HEK293 (cell line): ENCODE measurements around the gene HK3.

Experiments used
- CTCF ChIA-PET: fragments of 350-600 bp; formaldehyde crosslinking; extraction: SDS; loops from one replicate; lab custom pipeline; 2021; ENCODE audit warnings: antibody characterized with exemption; lab: Yijun Ruan, JAX
- POLR2A ChIA-PET: fragments of 300-600 bp; formaldehyde crosslinking; extraction: SDS; loops from one replicate; lab custom pipeline; 2020; ENCODE audit warnings: antibody characterized with exemption, inconsistent platforms; lab: Yijun Ruan, JAX
- H3K27ac ChIP-seq: fragments of 200-500 bp; sonication (Bioruptor generic); 2 replicates; pipeline ENCODE4 v1.5.1; 2014; ENCODE audit warnings: low read depth, low read length, control low read depth, inconsistent platforms; ENCODE audit errors: extremely low read depth
- H3K36me3 ChIP-seq, 2 experiments: fragments of 200-500 bp in 1 of 2; sonication (Bioruptor generic) in 1 of 2; 1 replicate in 1 of 2; 2 replicates in 1 of 2; pipeline ENCODE4 v1.5.1; 2014 to 2017; ENCODE audit warnings: inconsistent platforms in 2 of 2, low read length in 2 of 2; ENCODE audit not compliant: control insufficient read depth in 2 of 2, insufficient read depth in 1 of 2
- H3K4me1 ChIP-seq: fragments of 200-500 bp; sonication (Bioruptor generic); 2 replicates; pipeline ENCODE4 v1.5.1; 2014; ENCODE audit warnings: mild to moderate bottlenecking, low read length, inconsistent platforms; ENCODE audit not compliant: control insufficient read depth, insufficient read depth
- H3K4me3 ChIP-seq: 2 replicates; pipeline ENCODE4 v1.5.1; 2011; ENCODE audit warnings: low read depth, mild to moderate bottlenecking, control low read depth, low read length, moderate library complexity
- H3K9me3 ChIP-seq: fragments of 200-500 bp; sonication (Bioruptor generic); 2 replicates; pipeline ENCODE4 v1.5.1; 2014; ENCODE audit warnings: low read depth, low read length, inconsistent platforms; ENCODE audit not compliant: control insufficient read depth, insufficient read depth
- FEZF1 ChIP-seq: fragments of 450-650 bp; formaldehyde crosslinking; IDR thresholded peaks from 2 replicates; pipeline ENCODE4 v1.5.1; 2016; ENCODE audit warnings: missing biosample characterization, missing genetic modification characterization
- IKZF3 ChIP-seq: fragments of 450-650 bp; IDR thresholded peaks from 2 replicates; pipeline ENCODE4 v1.5.0; 2018; ENCODE audit warnings: missing biosample characterization, mild to moderate bottlenecking, missing genetic modification characterization, moderate library complexity
- MZF1 ChIP-seq: fragments of 450-650 bp; formaldehyde crosslinking; IDR thresholded peaks from 2 replicates; pipeline ENCODE4 v1.5.1; 2017; ENCODE audit warnings: missing biosample characterization, missing genetic modification characterization, borderline replicate concordance
- OSR2 ChIP-seq: fragments of 450-650 bp; formaldehyde crosslinking; IDR thresholded peaks from 2 replicates; pipeline ENCODE4 v1.5.1; 2016; ENCODE audit warnings: missing biosample characterization, missing genetic modification characterization
- SCRT1 ChIP-seq: fragments of 450-650 bp; formaldehyde crosslinking; IDR thresholded peaks from 2 replicates; pipeline ENCODE4 v1.5.1; 2016; ENCODE audit warnings: missing biosample characterization, missing genetic modification characterization, borderline replicate concordance
- SCRT2 ChIP-seq: fragments of 450-650 bp; formaldehyde crosslinking; IDR thresholded peaks from 2 replicates; pipeline ENCODE4 v1.5.1; 2016; ENCODE audit warnings: missing biosample characterization, missing genetic modification characterization
- ZFP41 ChIP-seq: fragments of 450-650 bp; formaldehyde crosslinking; IDR thresholded peaks from 2 replicates; pipeline ENCODE4 v1.5.1; 2016; ENCODE audit warnings: missing biosample characterization, missing genetic modification characterization, borderline replicate concordance
- ZFP69B ChIP-seq: fragments of 450-650 bp; formaldehyde crosslinking; IDR thresholded peaks from 2 replicates; pipeline ENCODE4 v1.5.1; 2016; ENCODE audit warnings: missing biosample characterization, missing genetic modification characterization
- ZNF10 ChIP-seq: fragments of 450-650 bp; formaldehyde crosslinking; IDR thresholded peaks from 2 replicates; pipeline ENCODE4 v1.5.1; 2017; ENCODE audit warnings: missing biosample characterization, missing genetic modification characterization
- ZNF112 ChIP-seq: fragments of 450-650 bp; formaldehyde crosslinking; IDR thresholded peaks from 2 replicates; pipeline ENCODE4 v1.5.0; 2017; ENCODE audit warnings: missing biosample characterization, missing genetic modification characterization
- ZNF23 ChIP-seq: fragments of 450-650 bp; formaldehyde crosslinking; IDR thresholded peaks from 2 replicates; pipeline ENCODE4 v1.5.1; 2016; ENCODE audit warnings: missing biosample characterization, missing genetic modification characterization, borderline replicate concordance
- ZNF366 ChIP-seq: fragments of 450-650 bp; formaldehyde crosslinking; conservative IDR thresholded peaks from 2 replicates; pipeline ENCODE4 v1.5.1; 2016; ENCODE audit warnings: missing biosample characterization, missing genetic modification characterization
- ZNF423 ChIP-seq: fragments of 450-650 bp; formaldehyde crosslinking; IDR thresholded peaks from 2 replicates; pipeline ENCODE4 v1.5.1; 2016; ENCODE audit warnings: missing biosample characterization, missing genetic modification characterization
- ZNF521 ChIP-seq: fragments of 450-650 bp; formaldehyde crosslinking; IDR thresholded peaks from 2 replicates; pipeline ENCODE4 v1.5.1; 2017; ENCODE audit warnings: missing biosample characterization, mild to moderate bottlenecking, missing genetic modification characterization
- ZNF544 ChIP-seq: fragments of 450-650 bp; formaldehyde crosslinking; IDR thresholded peaks from 2 replicates; pipeline ENCODE4 v1.5.0; 2017; ENCODE audit warnings: missing biosample characterization, missing genetic modification characterization
- ZNF596 ChIP-seq: fragments of 450-650 bp; IDR thresholded peaks from 2 replicates; pipeline ENCODE4 v1.5.0; 2018; ENCODE audit warnings: missing biosample characterization, mild to moderate bottlenecking, missing genetic modification characterization, moderate library complexity
- ZNF626 ChIP-seq: fragments of 450-650 bp; sonication (Bioruptor Pico); formaldehyde crosslinking; IDR thresholded peaks from 2 replicates; pipeline ENCODE4 v1.5.1; 2018; ENCODE audit warnings: missing biosample characterization, missing genetic modification characterization, inconsistent platforms
- ZNF664 ChIP-seq: fragments of 450-650 bp; formaldehyde crosslinking; IDR thresholded peaks from 2 replicates; pipeline ENCODE4 v1.5.1; 2016; ENCODE audit warnings: missing biosample characterization, missing genetic modification characterization
- ZNF837 ChIP-seq: fragments of 450-650 bp; formaldehyde crosslinking; IDR thresholded peaks from 2 replicates; pipeline ENCODE4 v1.5.1; 2016; ENCODE audit warnings: missing biosample characterization, missing genetic modification characterization
- TF ChIP-seq, protein P1 (sequence below): fragments of 450-650 bp; formaldehyde crosslinking; IDR thresholded peaks from 2 replicates; pipeline ENCODE4 v1.5.1; 2016; ENCODE audit warnings: missing biosample characterization, missing genetic modification characterization
- TF ChIP-seq, protein P2 (sequence below): fragments of 450-650 bp; formaldehyde crosslinking; IDR thresholded peaks from 2 replicates; pipeline ENCODE4 v1.5.1; 2016; ENCODE audit warnings: missing biosample characterization, missing genetic modification characterization
- TF ChIP-seq, protein P3 (sequence below): fragments of 450-650 bp; formaldehyde crosslinking; IDR thresholded peaks from 2 replicates; pipeline ENCODE4 v1.5.1; 2016; ENCODE audit warnings: missing biosample characterization, missing genetic modification characterization
- TF ChIP-seq, protein P4 (sequence below): fragments of 450-650 bp; formaldehyde crosslinking; IDR thresholded peaks from 2 replicates; pipeline ENCODE4 v1.5.1; 2017; ENCODE audit warnings: missing biosample characterization, missing genetic modification characterization
- TF ChIP-seq, protein P5 (sequence below): fragments of 450-650 bp; formaldehyde crosslinking; IDR thresholded peaks from 2 replicates; pipeline ENCODE4 v1.5.1; 2016; ENCODE audit warnings: missing biosample characterization, missing genetic modification characterization, borderline replicate concordance

The HK3 gene

DNA sequence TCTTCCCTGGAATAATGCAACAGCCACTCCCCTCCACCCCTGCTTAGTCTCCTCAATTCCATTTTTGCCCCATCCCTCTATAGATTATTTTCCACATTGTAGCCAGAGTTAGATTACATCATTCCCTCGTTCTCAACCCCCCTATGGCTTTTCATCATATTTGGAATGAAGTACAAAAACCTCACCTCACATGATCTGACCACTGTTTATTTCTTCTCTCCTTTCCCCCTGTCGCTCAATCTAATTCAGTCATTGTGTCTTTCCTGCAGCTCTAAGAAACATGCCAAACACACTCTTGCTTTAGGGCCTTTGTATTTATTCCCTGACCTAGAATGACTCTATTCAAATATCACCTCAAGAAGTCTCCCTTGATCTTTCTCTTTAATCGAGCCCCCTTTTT lies 22.6 kb upstream of the HK3 start (continued):
- no peak for TF ChIP-seq ZNF837 (tag by site-specific recombination)
- TF ChIP-seq FEZF1, result peak; percentile 59

DNA sequence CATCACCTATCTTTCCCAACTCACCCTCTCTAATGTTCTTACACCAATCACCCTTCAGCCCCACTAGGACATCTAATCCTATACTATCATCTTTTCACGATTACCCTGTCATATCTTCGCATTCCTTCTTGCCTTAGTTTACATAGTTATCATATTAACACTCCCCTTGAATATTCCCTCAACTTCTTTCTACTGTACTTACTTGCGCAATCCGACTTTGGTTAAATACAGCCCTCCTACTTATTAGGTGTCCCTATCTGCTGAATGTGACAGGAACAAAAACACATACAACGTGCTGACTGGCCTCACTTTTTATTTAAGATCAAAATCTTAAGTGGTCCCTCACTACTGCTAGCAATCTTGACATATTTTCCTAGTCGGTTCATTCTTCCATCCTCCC lies 19.5 kb upstream of the HK3 start:
- H3K4me1 ChIP-seq, result peaks cover 27% of the 10 kb centered on the region
- no peaks in the 10 kb centered on the region for H3K9me3 ChIP-seq
- H3K27ac ChIP-seq, result no peak overlapping the region
- H3K36me3 ChIP-seq, result peaks cover 4 to 14% of the 10 kb centered on the region in 2 experiments; a peak in 2 of 3 replicates
- H3K4me3 ChIP-seq, result no peak overlapping the region
- TF ChIP-seq ZNF544 (tag by site-specific recombination) (no peak), OSR2 (tag by site-specific recombination) (no peak), ZNF23 (tag by site-specific recombination) (no peak), ZNF596 (tag by site-specific recombination) (no peak), ZNF521 (no peak), ZNF664 (tag by site-specific recombination) (no peak), IKZF3 (tag by site-specific recombination) (no peak), ZFP41 (tag by site-specific recombination) (no peak), MZF1 (no peak)
- TF ChIP-seq, protein P1, sequence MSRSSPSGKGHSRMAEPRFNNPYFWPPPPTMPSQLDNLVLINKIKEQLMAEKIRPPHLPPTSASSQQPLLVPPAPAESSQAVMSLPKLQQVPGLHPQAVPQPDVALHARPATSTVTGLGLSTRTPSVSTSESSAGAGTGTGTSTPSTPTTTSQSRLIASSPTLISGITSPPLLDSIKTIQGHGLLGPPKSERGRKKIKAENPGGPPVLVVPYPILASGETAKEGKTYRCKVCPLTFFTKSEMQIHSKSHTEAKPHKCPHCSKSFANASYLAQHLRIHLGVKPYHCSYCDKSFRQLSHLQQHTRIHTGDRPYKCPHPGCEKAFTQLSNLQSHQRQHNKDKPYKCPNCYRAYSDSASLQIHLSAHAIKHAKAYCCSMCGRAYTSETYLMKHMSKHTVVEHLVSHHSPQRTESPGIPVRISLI (tag by site-specific recombination), result no peak
- ChIA-PET CTCF (interaction anchor here (0.9 kb wide), 1 partner anchor 258 kb away, joined by 4 read pairs; no protein-coding TSS in a partner anchor), POLR2A (no interaction called here)

DNA sequence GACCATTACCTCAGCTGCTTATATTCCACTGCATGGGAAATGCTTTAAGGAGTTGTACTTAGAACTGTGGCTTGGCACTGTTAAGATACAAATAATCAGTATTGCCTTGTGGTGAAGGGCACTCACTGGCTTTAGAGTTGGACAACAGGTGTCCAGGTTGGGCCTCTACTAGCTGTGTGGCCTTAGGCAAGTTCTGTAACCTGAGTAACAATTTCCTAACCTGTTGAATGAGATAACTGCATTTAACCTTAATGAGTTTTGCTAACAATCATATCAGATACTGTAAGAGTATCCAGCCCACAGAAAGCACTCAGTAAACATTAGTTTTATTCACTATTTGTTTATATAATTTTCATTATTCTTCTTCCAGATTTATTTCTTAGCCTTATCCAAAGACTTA lies 17.2 kb upstream of the HK3 start:
- ChIA-PET POLR2A (interaction anchor here (0.6 kb wide), 1 partner anchor 86 kb away, joined by 4 read pairs; no protein-coding TSS in a partner anchor), CTCF (interaction anchor here (1.4 kb wide), 1 partner anchor 18 kb away, joined by 4 read pairs; no protein-coding TSS in a partner anchor)
- H3K4me3 ChIP-seq, result no peak overlapping the region
- peaks cover 12% of the 10 kb centered on the region for H3K4me1 ChIP-seq
- no peaks in the 10 kb centered on the region for H3K9me3 ChIP-seq
- no peak overlapping the region for H3K27ac ChIP-seq
- H3K36me3 ChIP-seq, result peaks cover 4 to 21% of the 10 kb centered on the region in 2 experiments; a peak in 2 of 3 replicates
- TF ChIP-seq, protein P2, sequence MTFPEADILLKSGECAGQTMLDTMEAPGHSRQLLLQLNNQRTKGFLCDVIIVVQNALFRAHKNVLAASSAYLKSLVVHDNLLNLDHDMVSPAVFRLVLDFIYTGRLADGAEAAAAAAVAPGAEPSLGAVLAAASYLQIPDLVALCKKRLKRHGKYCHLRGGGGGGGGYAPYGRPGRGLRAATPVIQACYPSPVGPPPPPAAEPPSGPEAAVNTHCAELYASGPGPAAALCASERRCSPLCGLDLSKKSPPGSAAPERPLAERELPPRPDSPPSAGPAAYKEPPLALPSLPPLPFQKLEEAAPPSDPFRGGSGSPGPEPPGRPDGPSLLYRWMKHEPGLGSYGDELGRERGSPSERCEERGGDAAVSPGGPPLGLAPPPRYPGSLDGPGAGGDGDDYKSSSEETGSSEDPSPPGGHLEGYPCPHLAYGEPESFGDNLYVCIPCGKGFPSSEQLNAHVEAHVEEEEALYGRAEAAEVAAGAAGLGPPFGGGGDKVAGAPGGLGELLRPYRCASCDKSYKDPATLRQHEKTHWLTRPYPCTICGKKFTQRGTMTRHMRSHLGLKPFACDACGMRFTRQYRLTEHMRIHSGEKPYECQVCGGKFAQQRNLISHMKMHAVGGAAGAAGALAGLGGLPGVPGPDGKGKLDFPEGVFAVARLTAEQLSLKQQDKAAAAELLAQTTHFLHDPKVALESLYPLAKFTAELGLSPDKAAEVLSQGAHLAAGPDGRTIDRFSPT (tag by site-specific recombination), result no peak
- TF ChIP-seq ZNF10 (tag by site-specific recombination), result 0 out of 2 replicates have a peak, but pooled peaks have one; percentile 42
- no peak for TF ChIP-seq ZNF112 (tag by site-specific recombination)
- TF ChIP-seq, protein P3, sequence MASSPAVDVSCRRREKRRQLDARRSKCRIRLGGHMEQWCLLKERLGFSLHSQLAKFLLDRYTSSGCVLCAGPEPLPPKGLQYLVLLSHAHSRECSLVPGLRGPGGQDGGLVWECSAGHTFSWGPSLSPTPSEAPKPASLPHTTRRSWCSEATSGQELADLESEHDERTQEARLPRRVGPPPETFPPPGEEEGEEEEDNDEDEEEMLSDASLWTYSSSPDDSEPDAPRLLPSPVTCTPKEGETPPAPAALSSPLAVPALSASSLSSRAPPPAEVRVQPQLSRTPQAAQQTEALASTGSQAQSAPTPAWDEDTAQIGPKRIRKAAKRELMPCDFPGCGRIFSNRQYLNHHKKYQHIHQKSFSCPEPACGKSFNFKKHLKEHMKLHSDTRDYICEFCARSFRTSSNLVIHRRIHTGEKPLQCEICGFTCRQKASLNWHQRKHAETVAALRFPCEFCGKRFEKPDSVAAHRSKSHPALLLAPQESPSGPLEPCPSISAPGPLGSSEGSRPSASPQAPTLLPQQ (tag by site-specific recombination), result no peak
- TF ChIP-seq SCRT1 (tag by site-specific recombination), result peak; percentile 88
- TF ChIP-seq ZFP69B (tag by site-specific recombination), result no peak
- peak; percentile 94 for TF ChIP-seq SCRT2 (tag by site-specific recombination)
- TF ChIP-seq, protein P4, sequence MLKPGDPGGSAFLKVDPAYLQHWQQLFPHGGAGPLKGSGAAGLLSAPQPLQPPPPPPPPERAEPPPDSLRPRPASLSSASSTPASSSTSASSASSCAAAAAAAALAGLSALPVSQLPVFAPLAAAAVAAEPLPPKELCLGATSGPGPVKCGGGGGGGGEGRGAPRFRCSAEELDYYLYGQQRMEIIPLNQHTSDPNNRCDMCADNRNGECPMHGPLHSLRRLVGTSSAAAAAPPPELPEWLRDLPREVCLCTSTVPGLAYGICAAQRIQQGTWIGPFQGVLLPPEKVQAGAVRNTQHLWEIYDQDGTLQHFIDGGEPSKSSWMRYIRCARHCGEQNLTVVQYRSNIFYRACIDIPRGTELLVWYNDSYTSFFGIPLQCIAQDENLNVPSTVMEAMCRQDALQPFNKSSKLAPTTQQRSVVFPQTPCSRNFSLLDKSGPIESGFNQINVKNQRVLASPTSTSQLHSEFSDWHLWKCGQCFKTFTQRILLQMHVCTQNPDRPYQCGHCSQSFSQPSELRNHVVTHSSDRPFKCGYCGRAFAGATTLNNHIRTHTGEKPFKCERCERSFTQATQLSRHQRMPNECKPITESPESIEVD (tag by site-specific recombination), result peak; percentile 71
- TF ChIP-seq ZNF423 (tag by site-specific recombination), result no peak
- TF ChIP-seq, protein P5, sequence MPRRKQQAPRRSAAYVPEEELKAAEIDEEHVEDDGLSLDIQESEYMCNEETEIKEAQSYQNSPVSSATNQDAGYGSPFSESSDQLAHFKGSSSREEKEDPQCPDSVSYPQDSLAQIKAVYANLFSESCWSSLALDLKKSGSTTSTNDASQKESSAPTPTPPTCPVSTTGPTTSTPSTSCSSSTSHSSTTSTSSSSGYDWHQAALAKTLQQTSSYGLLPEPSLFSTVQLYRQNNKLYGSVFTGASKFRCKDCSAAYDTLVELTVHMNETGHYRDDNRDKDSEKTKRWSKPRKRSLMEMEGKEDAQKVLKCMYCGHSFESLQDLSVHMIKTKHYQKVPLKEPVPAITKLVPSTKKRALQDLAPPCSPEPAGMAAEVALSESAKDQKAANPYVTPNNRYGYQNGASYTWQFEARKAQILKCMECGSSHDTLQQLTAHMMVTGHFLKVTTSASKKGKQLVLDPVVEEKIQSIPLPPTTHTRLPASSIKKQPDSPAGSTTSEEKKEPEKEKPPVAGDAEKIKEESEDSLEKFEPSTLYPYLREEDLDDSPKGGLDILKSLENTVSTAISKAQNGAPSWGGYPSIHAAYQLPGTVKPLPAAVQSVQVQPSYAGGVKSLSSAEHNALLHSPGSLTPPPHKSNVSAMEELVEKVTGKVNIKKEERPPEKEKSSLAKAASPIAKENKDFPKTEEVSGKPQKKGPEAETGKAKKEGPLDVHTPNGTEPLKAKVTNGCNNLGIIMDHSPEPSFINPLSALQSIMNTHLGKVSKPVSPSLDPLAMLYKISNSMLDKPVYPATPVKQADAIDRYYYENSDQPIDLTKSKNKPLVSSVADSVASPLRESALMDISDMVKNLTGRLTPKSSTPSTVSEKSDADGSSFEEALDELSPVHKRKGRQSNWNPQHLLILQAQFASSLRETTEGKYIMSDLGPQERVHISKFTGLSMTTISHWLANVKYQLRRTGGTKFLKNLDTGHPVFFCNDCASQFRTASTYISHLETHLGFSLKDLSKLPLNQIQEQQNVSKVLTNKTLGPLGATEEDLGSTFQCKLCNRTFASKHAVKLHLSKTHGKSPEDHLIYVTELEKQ (tag by site-specific recombination), result no peak
- TF ChIP-seq ZNF626, result no peak
- TF ChIP-seq ZNF366 (tag by site-specific recombination), result 0 out of 2 replicates have a peak, but pooled peaks have one; percentile 9
